Esophagus muscularis mucosa (tissue), 4 donors: ENCODE measurements around the gene ANXA6. TPM values are rescaled to one million over a fixed set of nuclear protein-coding genes. Genes with fewer than 3 reads are reported as not detected.

Source experiments
- DNase-seq: peaks from one replicate; pipeline ENCODE4 v3.0.0-alpha.2; 2017; ENCODE audit errors: extremely low spot score
- H3K27ac ChIP-seq, 4 donors: fragments of 200-600 bp; sonication (generic); replicated peaks in 1 of 4; 1 replicate in 3 of 4; 2 replicates in 1 of 4; pipeline ENCODE4 v1.5.1; 2016 to 2019; ENCODE audit warnings: mild to moderate bottlenecking in 1 of 4
- H3K27me3 ChIP-seq, 4 donors: fragments of 200-600 bp; sonication (generic); one replicate each; pipeline versions ENCODE4 v1.5.1 to v1.6.0; 2016 to 2019
- H3K36me3 ChIP-seq, 4 donors: fragments of 200-600 bp; sonication (generic); one replicate each; pipeline ENCODE4 v1.5.1; 2016 to 2019
- H3K4me1 ChIP-seq, 4 donors: fragments of 200-600 bp; sonication (generic); one replicate each; pipeline ENCODE4 v1.5.1; 2016 to 2019
- H3K4me3 ChIP-seq, 4 donors: fragments of 200-600 bp; sonication (generic); 1 replicate in 2 of 4; 2 replicates in 2 of 4; pipeline ENCODE4 v1.5.1; 2016 to 2019; ENCODE audit warnings: mild to moderate bottlenecking in 4 of 4, moderate library complexity in 1 of 4
- H3K9me3 ChIP-seq, 4 donors: fragments of 200-600 bp; sonication (generic); 1 replicate in 3 of 4; 2 replicates in 1 of 4; pipeline ENCODE4 v1.5.1; 2016 to 2019
- EP300 ChIP-seq: sonication (generic); formaldehyde crosslinking; IDR thresholded peaks from one replicate; pipeline ENCODE4 v1.6.1; 2017; ENCODE audit warnings: antibody characterized with exemption
- POLR2A ChIP-seq: fragments of 450-650 bp; IDR thresholded peaks from one replicate; pipeline ENCODE4 v1.6.1; 2017; ENCODE audit warnings: antibody characterized with exemption, moderate library complexity, mild to moderate bottlenecking, low read depth
- POLR2AphosphoS5 ChIP-seq, 2 donors: sonication (generic); formaldehyde crosslinking; IDR thresholded peaks; one replicate each; pipeline ENCODE4 v1.6.1; 2017; ENCODE audit warnings: antibody characterized with exemption in 2 of 2
- WGBS: methylation state at CpG from one replicate; pipeline ENCODE4 v1.1.5; 2018; 5-methylcytosine and 5-hydroxymethylcytosine counted together
- intact Hi-C: fragments of 100-400 bp; cut with DNase I; formaldehyde crosslinking; loops from one replicate; pipeline ENCODE4 v1.15.1; 2023
- total RNA-seq, 4 donors: library from RNA; depleted of rRNA; stranded (reverse); fragments of >200 nt; gene quantifications; one replicate each; pipeline versions ENCODE4 v1.1.0 to v1.2.1, GENCODE V29; 2016
- TF ChIP-seq, protein P1 (sequence below), 3 experiments: fragments of 200-600 bp in 2 of 3; fragments of 450-650 bp in 1 of 3; sonication (generic) in 2 of 3; IDR thresholded peaks; one replicate each; pipeline ENCODE4 v1.5.1; 2017 to 2019; ENCODE audit warnings: antibody characterized with exemption in 3 of 3, mild to moderate bottlenecking in 2 of 3, moderate library complexity in 1 of 3

The ANXA6 gene
- total RNA-seq, 4 donors from 2014 or later, result 232 to 442 (median 374) TPM

DNA sequence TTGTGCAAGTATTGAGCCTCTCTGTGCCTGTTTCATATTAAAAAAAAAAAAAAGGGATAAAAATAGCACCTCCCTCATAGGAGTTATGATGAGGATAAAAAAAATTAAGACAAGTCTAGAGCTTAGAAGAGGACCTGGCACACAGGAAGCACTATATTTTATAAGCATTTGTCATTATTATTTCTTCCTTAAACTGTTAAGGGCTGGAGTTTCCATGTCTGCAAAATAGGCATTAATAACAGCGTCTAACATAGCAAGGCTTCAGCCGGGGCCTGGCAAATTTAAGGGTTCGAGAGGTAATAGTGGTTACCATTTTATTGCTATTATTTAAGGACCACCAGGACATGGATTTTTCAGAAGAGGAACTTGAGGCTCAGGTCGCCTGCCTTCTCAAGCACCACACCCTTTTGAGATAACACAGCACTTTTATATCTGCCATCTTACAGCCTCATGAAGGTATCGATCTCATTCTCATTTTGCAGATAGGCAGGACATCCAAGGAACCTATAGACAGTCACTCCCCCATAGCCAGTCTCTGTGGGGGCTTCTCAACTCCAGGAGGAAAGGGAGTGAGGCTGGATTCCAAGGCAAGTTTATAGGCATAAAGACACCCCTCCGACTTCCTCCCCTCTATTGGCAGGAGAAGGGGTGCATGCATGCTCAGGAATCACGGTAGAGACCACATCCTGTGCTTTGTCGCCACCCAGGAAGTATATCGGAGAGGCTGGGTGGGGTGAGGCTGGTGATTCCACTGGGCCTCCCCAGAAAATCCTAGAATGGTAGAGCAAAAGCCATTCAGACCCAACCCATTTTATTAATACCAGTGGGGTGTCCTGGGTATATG, 2.4 kb downstream of the ANXA6 start:
- DNase-seq, result no peak
- peaks cover 64 to 83% (median 78%) of the 10 kb centered on the region in 4 donors for H3K4me1 ChIP-seq
- H3K9me3 ChIP-seq, result no peaks in the 10 kb centered on the region
- TF ChIP-seq POLR2AphosphoS5 (IDR thresholded peaks at IDR 0.05), result no peak
- TF ChIP-seq EP300, result no peak
- no peak for TF ChIP-seq POLR2A
- TF ChIP-seq, protein P1, sequence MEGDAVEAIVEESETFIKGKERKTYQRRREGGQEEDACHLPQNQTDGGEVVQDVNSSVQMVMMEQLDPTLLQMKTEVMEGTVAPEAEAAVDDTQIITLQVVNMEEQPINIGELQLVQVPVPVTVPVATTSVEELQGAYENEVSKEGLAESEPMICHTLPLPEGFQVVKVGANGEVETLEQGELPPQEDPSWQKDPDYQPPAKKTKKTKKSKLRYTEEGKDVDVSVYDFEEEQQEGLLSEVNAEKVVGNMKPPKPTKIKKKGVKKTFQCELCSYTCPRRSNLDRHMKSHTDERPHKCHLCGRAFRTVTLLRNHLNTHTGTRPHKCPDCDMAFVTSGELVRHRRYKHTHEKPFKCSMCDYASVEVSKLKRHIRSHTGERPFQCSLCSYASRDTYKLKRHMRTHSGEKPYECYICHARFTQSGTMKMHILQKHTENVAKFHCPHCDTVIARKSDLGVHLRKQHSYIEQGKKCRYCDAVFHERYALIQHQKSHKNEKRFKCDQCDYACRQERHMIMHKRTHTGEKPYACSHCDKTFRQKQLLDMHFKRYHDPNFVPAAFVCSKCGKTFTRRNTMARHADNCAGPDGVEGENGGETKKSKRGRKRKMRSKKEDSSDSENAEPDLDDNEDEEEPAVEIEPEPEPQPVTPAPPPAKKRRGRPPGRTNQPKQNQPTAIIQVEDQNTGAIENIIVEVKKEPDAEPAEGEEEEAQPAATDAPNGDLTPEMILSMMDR (IDR thresholded peaks at IDR 0.05), result no peak
- peaks cover 0 to 9% (median 0%) of the 10 kb centered on the region in 4 donors for H3K36me3 ChIP-seq
- intact Hi-C loops, result no loop called here
- peak overlapping the region; percentile 88 to 96 (median 94) for H3K27ac ChIP-seq
- WGBS, result 19% methylated on average over 6 of the region's 9 CpGs
- H3K27me3 ChIP-seq, result no peaks in the 10 kb centered on the region
- peak overlapping the region; percentile 60 to 96 (median 88) for H3K4me3 ChIP-seq

DNA sequence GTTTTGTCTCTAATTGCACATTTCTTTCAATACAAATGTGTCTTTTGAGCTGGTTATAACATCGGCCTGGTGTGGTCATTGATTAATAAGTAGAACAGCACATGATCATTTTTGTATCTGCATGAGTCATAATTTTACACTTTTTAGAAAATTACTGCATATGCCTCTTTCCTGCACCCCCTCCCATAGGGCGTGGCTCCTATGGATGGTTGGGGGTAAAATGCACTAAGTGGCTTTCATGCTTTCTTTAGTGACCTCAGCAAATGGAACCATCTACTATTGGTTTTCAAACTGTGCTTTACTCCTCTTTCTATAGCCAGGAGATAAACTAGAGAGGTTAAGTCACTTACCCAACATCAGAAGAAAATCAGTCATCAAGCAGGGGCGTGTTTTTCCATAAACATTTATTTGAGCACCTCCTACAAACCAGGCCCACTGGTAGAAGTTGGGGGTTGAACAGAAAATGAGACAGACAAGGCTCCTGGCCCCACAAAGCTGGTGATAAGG, 3.8 kb downstream of the ANXA6 start:
- DNase-seq, result no peak
- Histone ChIP-seq H3K27ac (peak overlapping the region; percentile 88 to 96 (median 94)), H3K4me3 (no peak overlapping the region), H3K27me3 (no peaks in the 10 kb centered on the region), H3K36me3 (peaks cover 0 to 9% (median 0%) of the 10 kb centered on the region in 4 donors), H3K4me1 (peaks cover 76 to 93% (median 91%) of the 10 kb centered on the region in 4 donors), H3K9me3 (no peaks in the 10 kb centered on the region)
- 63% methylated on average over 3 of the region's 3 CpGs for WGBS
- TF ChIP-seq POLR2A, result no peak
- intact Hi-C loops, result no loop called here

DNA sequence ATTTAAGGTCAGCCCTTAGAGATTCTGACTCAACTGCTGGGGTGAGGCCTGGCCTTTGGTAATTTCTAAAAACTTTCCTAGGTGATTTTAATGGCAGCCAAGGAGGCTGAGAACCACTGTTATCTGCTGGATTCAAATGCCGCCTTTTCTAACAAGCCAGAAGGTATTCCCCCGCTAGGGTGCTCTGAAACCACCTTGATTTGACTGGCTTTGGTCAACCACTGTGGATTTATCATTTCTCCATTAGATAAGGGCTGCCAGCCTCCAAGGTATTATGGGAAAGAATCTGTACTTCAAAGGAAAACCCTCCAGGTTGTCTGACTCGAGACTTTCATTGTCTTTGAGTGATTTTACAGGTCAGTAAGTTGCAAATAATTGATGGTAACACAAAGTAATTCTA, 4.3 kb downstream of the ANXA6 start:
- 73% methylated on average over 3 of the region's 3 CpGs for WGBS
- intact Hi-C loops, result no loop called here
- peak overlapping the region; percentile 88 to 96 (median 94) for H3K27ac ChIP-seq

DNA sequence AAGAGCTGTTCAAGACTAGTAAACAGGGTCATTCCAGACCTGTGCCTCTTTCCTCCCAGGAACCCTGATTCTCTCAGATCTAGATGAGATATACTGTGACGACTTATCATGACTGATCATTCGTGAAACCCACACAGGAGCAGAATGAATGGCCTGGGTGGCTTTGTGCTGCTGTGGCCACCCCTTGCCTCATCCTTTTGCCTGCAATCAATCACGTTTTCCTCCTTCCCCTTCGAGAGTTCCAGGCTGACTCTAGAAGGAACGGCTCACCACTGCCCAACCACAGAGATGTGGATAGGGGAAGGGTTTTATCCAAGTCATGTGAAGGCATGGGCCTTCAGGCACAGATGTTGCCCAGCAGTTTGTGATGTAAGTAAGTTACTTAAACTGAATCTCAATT, 5.8 kb downstream of the ANXA6 start:
- H3K27ac ChIP-seq, result peak overlapping the region; percentile 88 to 96 (median 94)

More for the DNA sequence above, 4.3 kb downstream of the ANXA6 start:
- peaks cover 78 to 93% (median 91%) of the 10 kb centered on the region in 4 donors for H3K4me1 ChIP-seq
- peaks cover 0 to 9% (median 0%) of the 10 kb centered on the region in 4 donors for H3K36me3 ChIP-seq
- no peak overlapping the region for H3K4me3 ChIP-seq
- TF ChIP-seq POLR2AphosphoS5 (IDR thresholded peaks at IDR 0.05) (no peak), EP300 (no peak), POLR2A (no peak)
- TF ChIP-seq, protein P1 (IDR thresholded peaks at IDR 0.05), result no peak
- no peaks in the 10 kb centered on the region for H3K27me3 ChIP-seq
- no peaks in the 10 kb centered on the region for H3K9me3 ChIP-seq
- DNase-seq, result no peak

DNA sequence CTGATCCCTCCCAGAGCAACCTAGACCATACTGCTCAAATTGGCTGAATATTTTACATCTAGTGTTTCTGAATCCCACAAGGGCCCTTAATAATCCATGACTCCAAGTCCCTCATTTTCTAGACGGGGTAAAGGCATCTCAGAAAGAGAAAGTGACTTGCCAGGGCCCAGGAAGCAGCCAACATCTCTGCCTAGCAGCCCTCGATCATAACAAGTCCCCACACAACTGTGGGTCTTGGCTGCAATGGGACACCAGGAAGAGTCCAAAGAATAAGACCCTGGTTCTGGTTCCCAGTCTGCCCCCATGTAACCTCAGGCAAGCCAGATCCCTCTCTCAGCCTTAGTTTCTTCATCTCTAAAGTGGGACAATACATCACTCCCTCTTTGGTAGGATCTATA, 6.3 kb downstream of the ANXA6 start:
- TF ChIP-seq POLR2AphosphoS5 (IDR thresholded peaks at IDR 0.05) (no peak), POLR2A (no peak), EP300 (no peak)
- TF ChIP-seq, protein P1 (IDR thresholded peaks at IDR 0.05), result no peak
- intact Hi-C loops, result no loop called here
- H3K9me3 ChIP-seq, result no peaks in the 10 kb centered on the region
- peak overlapping the region in 2 of 4 donors; percentile 2 to 20 for H3K4me3 ChIP-seq
- peaks cover 79 to 99% (median 98%) of the 10 kb centered on the region in 4 donors for H3K4me1 ChIP-seq
- DNase-seq, result no peak
- H3K27ac ChIP-seq, result peak overlapping the region; percentile 88 to 96 (median 94)
- peaks cover 0 to 18% (median 15%) of the 10 kb centered on the region in 4 donors for H3K36me3 ChIP-seq
- WGBS, result 18% methylated on average over 2 of the region's 2 CpGs
- H3K27me3 ChIP-seq, result no peaks in the 10 kb centered on the region

More for the DNA sequence above, 5.8 kb downstream of the ANXA6 start:
- H3K9me3 ChIP-seq, result no peaks in the 10 kb centered on the region
- H3K27me3 ChIP-seq, result no peaks in the 10 kb centered on the region
- DNase-seq, result no peak
- peaks cover 78 to 99% (median 98%) of the 10 kb centered on the region in 4 donors for H3K4me1 ChIP-seq
- intact Hi-C loops, result no loop called here
- H3K36me3 ChIP-seq, result peaks cover 0 to 18% (median 10%) of the 10 kb centered on the region in 4 donors
- TF ChIP-seq POLR2A (no peak), POLR2AphosphoS5 (IDR thresholded peaks at IDR 0.05) (no peak)
- TF ChIP-seq, protein P1 (IDR thresholded peaks at IDR 0.05), result no peak
- H3K4me3 ChIP-seq, result no peak overlapping the region
- 46% methylated on average over 5 of the region's 5 CpGs for WGBS
